ENCODE results near the gene MOSPD2. TPM values are rescaled to one million over a fixed set of nuclear protein-coding genes. Genes with fewer than 3 reads are reported as not detected.

MOSPD2 gene
- polyA plus RNA-seq, 3 donors from 2014 or later, result 5.4 to 12.2 (median 8.6) TPM

DNA sequence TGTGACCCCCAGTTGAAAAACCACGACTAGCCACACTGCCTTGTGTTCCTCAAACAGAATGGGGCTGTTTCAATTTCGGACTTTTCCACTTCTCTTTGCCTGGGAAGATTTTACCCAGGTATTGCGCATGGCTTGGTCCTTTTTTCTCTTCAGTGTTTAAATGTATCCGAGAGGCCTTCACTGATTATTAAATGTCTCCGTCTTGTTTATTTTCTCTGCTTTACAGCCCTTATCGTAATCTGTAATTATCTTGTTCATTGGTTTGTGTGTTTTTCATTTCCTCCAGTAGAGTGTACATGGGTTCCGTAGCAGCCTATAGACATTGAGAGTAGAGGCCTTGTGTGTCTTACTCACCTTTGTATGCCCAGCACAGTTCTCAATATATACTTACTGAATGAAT is 2.4 kb downstream of the MOSPD2 start:
- H3K4me1 Mint-ChIP-seq, result peaks cover 8 to 24% of the 10 kb centered on the region in 2 donors
- no peaks in the 10 kb centered on the region for H3K9me3 Mint-ChIP-seq
- peak overlapping the region in 2 of 6 donors; percentile 32 to 48 for H3K27ac Mint-ChIP-seq
- H3K4me3 Mint-ChIP-seq, result peak overlapping the region in 2 of 5 donors; percentile 44 to 56
- H3K27me3 Mint-ChIP-seq (ENCODE audit: low read depth in 3 of 3), result peaks cover 0 to 5% (median 0%) of the 10 kb centered on the region in 3 donors
- peaks cover 0 to 5% (median 0%) of the 10 kb centered on the region in 3 donors for H3K36me3 Mint-ChIP-seq
- no peak for DNase-seq

DNA sequence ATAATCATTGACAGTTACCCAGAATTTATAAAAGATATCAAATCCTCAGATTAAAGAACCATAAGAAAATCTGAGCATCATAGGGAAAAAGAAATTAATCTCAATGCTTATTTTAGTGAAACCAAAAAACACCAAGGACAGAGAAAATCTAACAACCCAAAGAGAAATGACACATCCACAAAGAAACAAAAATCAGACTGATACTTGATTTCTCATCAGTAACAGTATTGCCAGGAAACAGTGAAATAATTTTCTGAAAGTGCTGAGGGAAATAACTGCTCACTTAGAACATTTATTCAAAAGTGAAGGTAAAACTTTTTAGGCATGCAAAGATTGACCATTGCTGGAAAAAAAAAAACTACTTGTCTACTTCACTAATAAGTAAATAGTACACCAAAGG is 10.6 kb downstream of the MOSPD2 start:
- Mint-ChIP-seq H3K36me3 (peaks cover 0 to 3% (median 0%) of the 10 kb centered on the region in 3 donors), H3K4me1 (peaks cover 2 to 4% of the 10 kb centered on the region in 2 donors), H3K27me3 (ENCODE audit: low read depth in 3 of 3) (peaks cover 1 to 3% (median 2%) of the 10 kb centered on the region in 3 donors), H3K4me3 (no peak overlapping the region), H3K9me3 (no peaks in the 10 kb centered on the region), H3K27ac (no peak overlapping the region)
- DNase-seq, result no peak

DNA sequence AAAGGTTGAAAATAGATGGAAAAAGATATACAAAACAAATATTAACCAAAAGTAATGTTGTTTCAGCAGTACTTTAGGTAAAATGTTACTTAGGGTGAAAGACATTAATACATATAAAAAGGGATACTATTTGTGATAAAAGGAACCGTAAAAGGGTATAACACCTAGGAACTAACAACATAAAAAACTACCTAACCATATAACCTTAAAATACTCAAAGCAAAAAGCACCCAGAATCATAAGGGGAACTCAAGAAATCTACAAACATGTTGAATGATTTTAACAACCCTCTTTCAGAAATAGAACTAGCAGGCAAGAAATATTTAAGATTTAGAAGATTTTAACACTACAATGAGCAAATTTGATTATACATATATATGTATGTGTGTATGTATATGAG is 11.5 kb downstream of the MOSPD2 start:
- H3K27ac Mint-ChIP-seq, result no peak overlapping the region
- peaks cover 0 to 3% (median 0%) of the 10 kb centered on the region in 3 donors for H3K36me3 Mint-ChIP-seq
- no peaks in the 10 kb centered on the region for H3K9me3 Mint-ChIP-seq
- no peak for DNase-seq
- peaks cover 1 to 3% (median 2%) of the 10 kb centered on the region in 3 donors for H3K27me3 Mint-ChIP-seq (ENCODE audit: low read depth in 3 of 3)
- no peak overlapping the region for H3K4me3 Mint-ChIP-seq
- H3K4me1 Mint-ChIP-seq, result peaks cover 2 to 4% of the 10 kb centered on the region in 2 donors

DNA sequence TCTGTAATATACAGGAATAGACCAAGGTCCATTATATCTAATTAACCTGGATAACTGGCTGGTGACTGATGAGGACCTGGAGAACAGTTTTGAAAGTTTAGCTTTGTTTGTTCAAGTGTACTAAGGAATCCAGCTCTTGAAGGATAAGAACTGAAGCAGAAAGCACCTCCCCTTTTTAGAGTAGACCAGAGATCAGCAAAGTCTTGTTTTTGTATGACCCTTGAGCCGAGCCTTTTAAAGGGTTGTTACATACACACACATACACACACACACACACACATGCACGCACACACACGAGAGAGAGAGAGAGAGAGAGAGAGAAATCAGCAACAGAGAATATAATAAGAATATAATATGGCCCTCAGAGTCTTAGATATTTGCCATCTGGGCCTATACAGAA is 13.0 kb downstream of the MOSPD2 start:
- Mint-ChIP-seq H3K9me3 (no peaks in the 10 kb centered on the region), H3K4me3 (no peak overlapping the region), H3K27me3 (ENCODE audit: low read depth in 3 of 3) (peaks cover 0 to 3% (median 2%) of the 10 kb centered on the region in 3 donors), H3K36me3 (peaks cover 0 to 3% (median 0%) of the 10 kb centered on the region in 3 donors), H3K27ac (no peak overlapping the region), H3K4me1 (peaks cover 0 to 2% of the 10 kb centered on the region in 2 donors)
- no peak for DNase-seq

DNA sequence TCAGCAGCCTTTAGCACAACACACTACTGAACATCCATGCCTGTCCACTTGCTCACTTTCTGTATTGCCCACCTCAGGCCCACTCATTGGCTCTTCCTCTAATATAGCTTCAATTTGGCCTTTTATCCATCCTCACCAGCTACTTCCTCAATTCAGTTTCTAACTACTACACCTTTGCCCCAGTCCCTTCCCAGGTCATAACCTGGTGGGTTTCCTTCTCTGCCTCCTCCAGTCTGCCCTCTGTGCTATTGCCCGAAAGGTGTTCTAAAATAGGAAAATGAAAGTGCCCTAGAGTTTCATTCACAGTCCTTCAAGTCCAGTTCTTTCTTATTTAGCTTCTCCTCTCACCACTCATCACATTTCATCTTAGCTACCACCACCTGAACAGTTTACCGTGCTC is 23.1 kb downstream of the MOSPD2 start:
- no peak for DNase-seq
- H3K9me3 Mint-ChIP-seq, result no peaks in the 10 kb centered on the region
- peaks cover 4 to 5% of the 10 kb centered on the region in 2 donors for H3K4me1 Mint-ChIP-seq
- peak overlapping the region in 1 of 6 donors; percentile 23 for H3K27ac Mint-ChIP-seq
- no peak overlapping the region for H3K4me3 Mint-ChIP-seq
- peaks cover 0 to 3% (median 0%) of the 10 kb centered on the region in 3 donors for H3K27me3 Mint-ChIP-seq (ENCODE audit: low read depth in 3 of 3)
- H3K36me3 Mint-ChIP-seq, result peaks cover 0 to 8% (median 3%) of the 10 kb centered on the region in 3 donors

DNA sequence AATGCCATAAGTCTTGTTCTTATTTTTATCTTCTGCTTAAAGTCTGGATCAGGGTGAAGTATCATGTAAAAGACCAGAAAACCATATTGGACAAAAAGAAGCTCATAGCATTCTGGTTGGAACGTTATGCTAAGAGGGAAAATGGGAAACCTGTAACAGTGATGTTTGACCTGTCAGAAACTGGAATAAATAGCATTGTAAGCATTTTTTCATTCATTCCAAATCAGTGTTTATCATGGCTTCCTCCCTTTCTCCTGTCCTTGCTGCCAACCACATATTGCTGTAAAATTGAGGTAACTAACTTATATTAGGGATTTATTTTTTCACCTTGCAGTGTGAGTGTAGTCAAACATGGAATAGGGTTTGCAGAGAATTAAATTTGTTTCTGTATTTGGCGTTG is 23.8 kb downstream of the MOSPD2 start:
- no peaks in the 10 kb centered on the region for H3K9me3 Mint-ChIP-seq
- H3K27me3 Mint-ChIP-seq (ENCODE audit: low read depth in 3 of 3), result peaks cover 0 to 3% (median 0%) of the 10 kb centered on the region in 3 donors
- H3K36me3 Mint-ChIP-seq, result peaks cover 0 to 8% (median 1%) of the 10 kb centered on the region in 3 donors
- no peak overlapping the region for H3K27ac Mint-ChIP-seq
- no peak overlapping the region for H3K4me3 Mint-ChIP-seq
- no peak for DNase-seq
- H3K4me1 Mint-ChIP-seq, result peaks cover 4 to 5% of the 10 kb centered on the region in 2 donors

DNA sequence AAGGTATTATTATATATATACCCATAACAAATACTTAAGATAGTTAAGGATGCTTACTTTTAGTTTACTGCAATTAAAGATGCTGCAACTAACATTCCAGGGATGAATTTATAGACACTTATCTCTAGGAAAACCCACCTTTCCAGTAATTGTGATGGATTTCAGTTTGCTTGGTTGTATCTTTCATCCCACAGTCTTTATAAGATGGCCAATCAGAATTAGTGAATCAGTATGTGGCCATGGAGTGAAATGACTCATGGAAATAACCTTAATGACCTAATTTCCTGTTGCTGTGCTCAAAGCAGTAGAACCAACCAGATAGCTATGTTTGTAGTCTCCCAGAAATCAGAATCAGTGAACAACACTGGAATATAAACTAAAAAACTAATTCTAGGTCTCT is 26.4 kb downstream of the MOSPD2 start:
- H3K36me3 Mint-ChIP-seq, result peaks cover 12 to 20% (median 15%) of the 10 kb centered on the region in 3 donors
- no peaks in the 10 kb centered on the region for H3K9me3 Mint-ChIP-seq
- H3K4me3 Mint-ChIP-seq, result no peak overlapping the region
- H3K27me3 Mint-ChIP-seq (ENCODE audit: low read depth in 3 of 3), result peaks cover 0 to 2% (median 0%) of the 10 kb centered on the region in 3 donors
- H3K4me1 Mint-ChIP-seq, result peaks cover 4 to 5% of the 10 kb centered on the region in 2 donors
- H3K27ac Mint-ChIP-seq, result no peak overlapping the region
- DNase-seq, result no peak

DNA sequence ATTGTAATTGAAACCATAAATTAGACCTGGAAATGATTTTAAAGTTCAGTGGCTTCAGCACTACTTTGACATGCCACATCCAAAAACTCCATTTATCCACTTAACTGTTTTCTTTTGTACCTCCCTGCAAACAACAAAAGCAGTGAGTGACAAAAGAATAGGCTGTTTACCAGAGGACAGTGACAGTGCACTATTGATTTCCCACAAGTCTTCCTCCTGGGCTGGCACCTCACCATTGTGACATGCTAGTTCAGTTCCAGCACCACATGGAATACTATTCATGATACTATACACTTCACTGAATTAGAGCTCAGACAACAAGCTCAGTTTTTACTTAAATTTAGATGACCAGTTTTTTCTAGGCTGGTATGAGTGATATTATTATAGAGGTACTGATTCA is 29.3 kb downstream of the MOSPD2 start:
- H3K27me3 Mint-ChIP-seq (ENCODE audit: low read depth in 3 of 3), result peaks cover 0 to 4% (median 0%) of the 10 kb centered on the region in 3 donors
- peaks cover 4 to 5% of the 10 kb centered on the region in 2 donors for H3K4me1 Mint-ChIP-seq
- no peak overlapping the region for H3K27ac Mint-ChIP-seq
- peaks cover 15 to 24% (median 17%) of the 10 kb centered on the region in 3 donors for H3K36me3 Mint-ChIP-seq
- peaks cover 0 to 8% (median 0%) of the 10 kb centered on the region in 6 donors for H3K9me3 Mint-ChIP-seq
- DNase-seq, result no peak
- no peak overlapping the region for H3K4me3 Mint-ChIP-seq

DNA sequence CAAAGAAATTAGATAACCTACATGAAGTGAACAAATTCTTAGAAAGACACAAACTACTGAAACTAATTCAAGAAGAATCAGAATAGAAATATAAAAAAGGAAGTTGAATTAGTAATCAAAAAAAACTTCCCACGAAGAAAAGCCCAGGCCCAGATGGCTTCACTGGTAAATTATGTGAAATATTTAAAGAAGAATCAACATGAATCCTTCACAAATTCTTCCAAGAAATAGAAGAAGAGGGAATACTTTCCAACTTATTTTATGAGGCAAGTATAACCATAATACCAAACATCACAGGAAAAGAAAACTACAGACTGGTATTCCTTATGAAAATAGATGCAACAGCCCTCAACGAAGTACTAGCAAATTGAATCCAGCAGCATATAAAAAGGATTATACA is 30.7 kb downstream of the MOSPD2 start:
- no peak for DNase-seq
- Mint-ChIP-seq H3K9me3 (peaks cover 0 to 8% (median 0%) of the 10 kb centered on the region in 6 donors), H3K36me3 (peaks cover 15 to 24% (median 19%) of the 10 kb centered on the region in 3 donors), H3K4me3 (no peak overlapping the region), H3K27me3 (ENCODE audit: low read depth in 3 of 3) (peaks cover 0 to 4% (median 0%) of the 10 kb centered on the region in 3 donors), H3K4me1 (peaks cover 4 to 5% of the 10 kb centered on the region in 2 donors), H3K27ac (no peak overlapping the region)

DNA sequence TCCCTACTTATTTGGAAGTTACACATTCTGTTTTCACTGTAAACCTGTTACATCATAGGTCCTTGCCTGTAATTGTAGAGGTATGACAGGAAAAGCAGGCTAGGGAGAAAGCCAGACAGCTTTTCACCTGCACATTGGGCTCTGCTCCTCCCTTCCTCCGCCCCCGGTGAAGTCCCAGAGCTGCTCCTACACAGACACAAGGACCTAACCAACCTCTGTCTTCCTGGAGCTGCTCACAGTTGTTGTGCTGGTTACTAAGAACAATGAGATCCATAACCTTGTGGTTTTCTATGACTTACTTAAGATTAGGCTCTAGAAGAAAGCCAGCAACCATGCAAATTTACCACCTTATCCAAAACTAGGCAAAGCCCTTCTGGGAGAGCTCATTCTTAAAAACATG is 40.0 kb downstream of the MOSPD2 start:
- no peaks in the 10 kb centered on the region for H3K9me3 Mint-ChIP-seq
- no peak overlapping the region for H3K4me3 Mint-ChIP-seq
- no peaks in the 10 kb centered on the region for H3K4me1 Mint-ChIP-seq
- H3K27ac Mint-ChIP-seq, result no peak overlapping the region
- no peaks in the 10 kb centered on the region for H3K27me3 Mint-ChIP-seq (ENCODE audit: low read depth in 3 of 3)
- H3K36me3 Mint-ChIP-seq, result peaks cover 5 to 18% (median 11%) of the 10 kb centered on the region in 3 donors
- DNase-seq, result no peak

DNA sequence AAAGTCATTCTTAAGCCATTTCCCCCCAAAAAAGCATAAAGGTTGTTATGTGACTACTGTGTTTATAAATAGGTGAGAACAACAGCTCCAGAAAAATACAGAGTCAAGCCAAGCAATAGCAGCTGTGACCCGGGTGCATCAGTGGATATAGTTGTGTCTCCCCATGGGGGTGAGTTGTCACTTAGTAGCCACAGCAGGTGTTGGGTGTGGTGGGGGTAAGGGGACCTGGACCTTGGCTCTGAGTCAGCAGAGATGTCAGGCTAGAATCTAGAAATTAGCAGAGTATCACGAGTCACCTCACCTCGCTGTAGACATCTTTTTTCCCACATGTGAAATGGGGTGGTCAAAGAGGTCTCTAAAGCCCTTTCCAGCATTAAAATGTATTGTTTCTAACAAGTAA is 42.4 kb downstream of the MOSPD2 start:
- Mint-ChIP-seq H3K4me3 (no peak overlapping the region), H3K4me1 (no peaks in the 10 kb centered on the region), H3K27ac (no peak overlapping the region), H3K27me3 (ENCODE audit: low read depth in 3 of 3) (peaks cover 0 to 1% (median 0%) of the 10 kb centered on the region in 3 donors), H3K9me3 (no peaks in the 10 kb centered on the region), H3K36me3 (peaks cover 3 to 18% (median 11%) of the 10 kb centered on the region in 3 donors)
- no peak for DNase-seq

DNA sequence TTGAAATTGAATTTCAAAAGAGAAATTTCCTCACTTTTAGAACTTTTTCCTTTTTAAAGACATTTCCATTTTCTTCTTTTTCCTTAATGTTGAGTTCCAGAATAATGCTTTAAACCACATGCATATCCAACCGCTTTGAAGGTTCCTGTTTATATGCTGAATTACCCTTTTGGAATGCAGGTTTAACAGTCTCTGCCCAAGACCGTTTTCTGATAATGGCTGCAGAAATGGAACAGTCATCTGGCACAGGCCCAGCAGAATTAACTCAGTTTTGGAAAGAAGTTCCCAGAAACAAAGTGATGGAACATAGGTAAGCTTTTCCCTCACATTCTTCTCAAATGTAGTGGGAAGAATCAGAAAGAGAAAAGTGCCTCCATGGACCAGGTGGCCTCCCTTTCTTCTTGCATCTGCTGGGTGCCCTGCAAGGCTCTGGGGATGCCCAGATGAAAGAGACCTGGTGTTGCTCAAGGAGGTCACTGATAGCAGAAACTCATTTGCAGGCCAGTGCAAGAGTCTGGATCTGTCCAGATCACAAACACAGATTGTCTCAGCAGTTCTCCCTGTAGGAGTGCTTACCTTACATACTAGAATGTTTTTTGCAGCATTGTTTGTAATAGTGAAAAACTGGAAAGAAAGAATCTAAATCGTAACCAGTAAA is 42.9 kb downstream of the MOSPD2 start:
- H3K4me1 Mint-ChIP-seq, result no peaks in the 10 kb centered on the region

DNA sequence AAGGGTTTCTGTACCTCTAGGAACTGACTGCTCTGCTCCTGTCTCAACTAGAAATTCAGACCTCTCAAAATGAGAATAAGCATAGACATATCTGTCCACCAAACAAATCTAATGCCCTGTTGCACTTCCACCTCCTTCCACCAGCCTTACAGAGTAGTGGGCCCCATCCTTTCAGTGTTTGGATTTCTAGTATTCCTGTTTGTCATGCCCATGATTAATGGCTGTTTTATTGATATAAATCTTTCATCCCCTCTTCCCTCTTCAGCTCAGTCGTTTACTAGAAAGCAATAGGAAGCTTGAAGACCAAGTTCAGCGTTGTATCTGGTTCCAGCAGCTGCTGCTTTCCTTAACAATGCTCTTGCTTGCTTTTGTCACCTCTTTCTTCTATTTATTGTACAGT is 46.2 kb downstream of the MOSPD2 start:
- DNase-seq, result no peak
- H3K36me3 Mint-ChIP-seq, result peaks cover 3 to 12% (median 7%) of the 10 kb centered on the region in 3 donors
- no peaks in the 10 kb centered on the region for H3K9me3 Mint-ChIP-seq
- H3K27ac Mint-ChIP-seq, result no peak overlapping the region
- H3K4me1 Mint-ChIP-seq, result no peaks in the 10 kb centered on the region
- H3K4me3 Mint-ChIP-seq, result no peak overlapping the region
- peaks cover 0 to 3% (median 1%) of the 10 kb centered on the region in 3 donors for H3K27me3 Mint-ChIP-seq (ENCODE audit: low read depth in 3 of 3)

More for the DNA sequence above, 42.9 kb downstream of the MOSPD2 start:
- Mint-ChIP-seq H3K4me3 (no peak overlapping the region), H3K27ac (no peak overlapping the region), H3K36me3 (peaks cover 3 to 18% (median 11%) of the 10 kb centered on the region in 3 donors), H3K27me3 (ENCODE audit: low read depth in 3 of 3) (peaks cover 0 to 1% (median 0%) of the 10 kb centered on the region in 3 donors), H3K9me3 (no peaks in the 10 kb centered on the region)
- DNase-seq, result no peak

DNA sequence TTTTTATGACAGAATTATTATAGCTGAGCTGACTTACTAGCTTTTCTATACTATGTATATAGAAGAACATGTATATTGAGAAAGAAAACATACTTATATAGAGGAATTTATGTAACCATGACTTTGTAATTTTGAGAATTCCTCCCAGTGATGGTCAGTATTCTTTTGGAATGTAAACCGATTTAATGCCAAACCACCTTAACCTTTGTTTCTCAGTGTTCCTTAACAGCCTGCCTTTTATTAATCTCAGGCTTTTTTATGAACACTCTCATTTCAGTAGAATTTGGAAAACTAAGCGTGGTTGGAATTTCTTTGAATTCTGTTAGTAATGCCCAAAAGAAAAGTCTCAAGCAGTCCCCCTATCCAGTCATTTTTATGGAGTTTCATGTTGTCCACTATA is 47.0 kb downstream of the MOSPD2 start:
- H3K9me3 Mint-ChIP-seq, result no peaks in the 10 kb centered on the region
- H3K27ac Mint-ChIP-seq, result no peak overlapping the region
- H3K4me3 Mint-ChIP-seq, result no peak overlapping the region
- DNase-seq, result no peak
- no peaks in the 10 kb centered on the region for H3K4me1 Mint-ChIP-seq
- H3K27me3 Mint-ChIP-seq (ENCODE audit: low read depth in 3 of 3), result peaks cover 0 to 3% (median 1%) of the 10 kb centered on the region in 3 donors
- peaks cover 3 to 12% (median 7%) of the 10 kb centered on the region in 3 donors for H3K36me3 Mint-ChIP-seq
